Upper lobe of right lung (tissue), 1 donor: ENCODE data around the gene PPFIBP2. TPM values are rescaled to one million over a fixed set of nuclear protein-coding genes. Genes with fewer than 3 reads are reported as not detected.
"Not testable (repeated sequence)": the region's sequence is repeated elsewhere in the genome, so short reads cannot be mapped to it uniquely, and the experiment has no call there.

Source experiments
- ATAC-seq: fragments of 200-7000 bp; cut with Tn5 transposase; one replicate; pipeline ENCODE4 v1.9.1; 2020; ENCODE audit warnings: mild to moderate bottlenecking, moderate library complexity
- DNase-seq: peaks from one replicate; pipeline ENCODE4 v3.0.0-alpha.2; 2020
- H3K27ac ChIP-seq: fragments of 200-600 bp; one replicate; pipeline ENCODE4 v1.8.0; 2022
- H3K27me3 ChIP-seq: fragments of 200-600 bp; one replicate; pipeline ENCODE4 v1.8.0; 2022; ENCODE audit warnings: mild to moderate bottlenecking
- H3K36me3 ChIP-seq: fragments of 200-600 bp; one replicate; pipeline ENCODE4 v1.8.0; 2022
- H3K4me1 ChIP-seq: fragments of 200-600 bp; one replicate; pipeline ENCODE4 v1.8.0; 2022
- H3K4me3 ChIP-seq: fragments of 200-600 bp; one replicate; pipeline ENCODE4 v1.8.0; 2022; ENCODE audit warnings: mild to moderate bottlenecking
- H3K9me3 ChIP-seq: fragments of 200-600 bp; one replicate; pipeline ENCODE4 v1.8.0; 2022
- CTCF ChIP-seq: fragments of 200-600 bp; IDR thresholded peaks from one replicate; pipeline ENCODE4 v1.8.0; 2022; ENCODE audit warnings: antibody characterized with exemption
- intact Hi-C: fragments of 100-400 bp; cut with DNase I; formaldehyde crosslinking; loops from one replicate; pipeline ENCODE4 v1.11.0; 2022
- total RNA-seq: library from RNA; stranded (reverse); fragmentation: NEBNext Ultra II Directional; extraction: Animal tissue kit (Norgen Biotek cat#: 25700); gene quantifications from one replicate; pipeline ENCODE4 v1.2.1, GENCODE V29; 2021
- donor health status: DM: no; HTN: yes; CAD: no; lungs with severe emphysema.

Gene PPFIBP2
- total RNA-seq, 1 donor from 2014 or later: 26.8 TPM

GRCh38 chr11:7657306-7658025 lies 143.7 kb downstream of the PPFIBP2 start:
- Histone ChIP-seq H3K36me3 (peaks cover 23% of the 10 kb centered on the region), H3K4me3 (no peak overlapping the region), H3K9me3 (no peaks in the 10 kb centered on the region), H3K4me1 (no peaks in the 10 kb centered on the region), H3K27me3 (no peaks in the 10 kb centered on the region), H3K27ac (no peak overlapping the region)
- ATAC-seq (peak; percentile 95), DNase-seq (no peak)
- TF ChIP-seq CTCF: peak; percentile 53
- intact Hi-C loops: loop anchor here (10.0 kb wide), 1 partner anchor 83 kb away; no protein-coding TSS in a partner anchor

- H3K27me3 ChIP-seq, ATAC-seq, H3K9me3 ChIP-seq, H3K4me3 ChIP-seq, H3K4me1 ChIP-seq, H3K36me3 ChIP-seq, intact Hi-C loops, H3K27ac ChIP-seq, DNase-seq: not testable (repeated sequence)
Observed at GRCh38 chr11:7663531-7663930, 149.7 kb downstream of the PPFIBP2 start.

GRCh38 chr11:7664867-7665266 lies 151.1 kb downstream of the PPFIBP2 start:
- H3K27ac ChIP-seq: no peak overlapping the region
- H3K4me3 ChIP-seq: no peak overlapping the region
- no peaks in the 10 kb centered on the region for H3K4me1 ChIP-seq
- H3K36me3 ChIP-seq: no peaks in the 10 kb centered on the region
- no peaks in the 10 kb centered on the region for H3K9me3 ChIP-seq
- intact Hi-C loops: no loop called here
- ATAC-seq: no peak
- no peak for DNase-seq
- no peak for TF ChIP-seq CTCF
- H3K27me3 ChIP-seq: no peaks in the 10 kb centered on the region

GRCh38 chr11:7665473-7666291 lies 151.9 kb downstream of the PPFIBP2 start:
- H3K27me3 ChIP-seq: no peaks in the 10 kb centered on the region
- intact Hi-C loops: no loop called here
- peak; percentile 99 for ATAC-seq
- no peak overlapping the region for H3K27ac ChIP-seq
- no peaks in the 10 kb centered on the region for H3K36me3 ChIP-seq
- no peaks in the 10 kb centered on the region for H3K9me3 ChIP-seq
- TF ChIP-seq CTCF: peak; percentile 80
- H3K4me1 ChIP-seq: no peaks in the 10 kb centered on the region
- peak; percentile 91 for DNase-seq
- no peak overlapping the region for H3K4me3 ChIP-seq

GRCh38 chr11:7666292-7666866 lies 152.6 kb downstream of the PPFIBP2 start:
- Histone ChIP-seq H3K4me1 (no peaks in the 10 kb centered on the region), H3K9me3 (no peaks in the 10 kb centered on the region), H3K4me3 (no peak overlapping the region), H3K27ac (no peak overlapping the region), H3K27me3 (no peaks in the 10 kb centered on the region), H3K36me3 (no peaks in the 10 kb centered on the region)
- no peak for DNase-seq
- TF ChIP-seq CTCF: no peak
- intact Hi-C loops: no loop called here
- no peak for ATAC-seq

GRCh38 chr11:7667460-7667859 lies 153.7 kb downstream of the PPFIBP2 start:
- Histone ChIP-seq H3K4me3 (no peak overlapping the region), H3K36me3 (no peaks in the 10 kb centered on the region), H3K4me1 (no peaks in the 10 kb centered on the region), H3K27me3 (no peaks in the 10 kb centered on the region), H3K9me3 (no peaks in the 10 kb centered on the region), H3K27ac (no peak overlapping the region)
- no peak for DNase-seq
- TF ChIP-seq CTCF: no peak
- intact Hi-C loops: no loop called here
- ATAC-seq: no peak
